Ectodermal cell (in vitro differentiated cells): ENCODE results near the gene TBC1D22A.

Experiments used
- H3K27ac ChIP-seq: 2 replicates; pipeline ENCODE4 v1.7.0; 2013; ENCODE audit warnings: mild to moderate bottlenecking, low read depth, low read length; ENCODE audit not compliant: insufficient read depth, poor library complexity, severe bottlenecking
- H3K27me3 ChIP-seq: 2 replicates; pipeline ENCODE4 v1.7.0; 2013; ENCODE audit warnings: mild to moderate bottlenecking, low read length; ENCODE audit not compliant: insufficient read depth, control insufficient read depth, poor library complexity, severe bottlenecking
- H3K36me3 ChIP-seq: one replicate; pipeline ENCODE4 v1.7.0; 2013; ENCODE audit warnings: low read length; ENCODE audit not compliant: control insufficient read depth, insufficient read depth
- H3K4me1 ChIP-seq: one replicate; pipeline ENCODE4 v1.7.0; 2013; ENCODE audit warnings: low read length; ENCODE audit not compliant: control insufficient read depth, insufficient read depth
- H3K4me3 ChIP-seq: 2 replicates; pipeline ENCODE4 v1.7.0; 2013; ENCODE audit warnings: low read depth, low read length, control low read depth; ENCODE audit not compliant: insufficient read depth
- H3K9me3 ChIP-seq: 2 replicates; pipeline ENCODE4 v1.7.0; 2013; ENCODE audit warnings: mild to moderate bottlenecking, low read length, moderate library complexity; ENCODE audit not compliant: control insufficient read depth
- whole genome bisulfite sequencing, 2 experiments: methylation state at CpG; one replicate each; pipeline ENCODE4 v1.1.7; 2013; ENCODE audit warnings: missing lambda C conversion rate in 2 of 2; 5-methylcytosine and 5-hydroxymethylcytosine counted together

Gene TBC1D22A

DNA sequence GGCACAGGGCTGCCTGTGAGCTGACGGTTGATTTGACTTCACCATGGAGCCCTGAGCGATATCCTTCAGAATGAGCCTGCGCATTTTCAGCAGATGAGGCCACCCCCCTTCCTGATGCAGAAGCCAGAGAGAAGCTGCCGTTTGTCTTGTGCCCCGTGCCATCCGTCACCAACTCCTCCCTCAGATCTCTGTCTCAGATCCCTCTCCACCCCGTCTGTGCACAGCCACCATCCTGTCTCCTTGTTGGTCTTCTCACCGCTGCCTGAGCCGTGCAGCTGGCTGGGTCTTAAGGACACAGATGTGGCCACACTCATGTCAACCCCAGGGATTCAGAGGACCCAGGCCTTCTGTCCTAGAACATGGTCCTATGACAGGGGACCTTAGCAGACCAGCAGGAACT is 293.9 kb downstream of the TBC1D22A start:
- Histone ChIP-seq H3K27me3 (no peaks in the 10 kb centered on the region), H3K9me3 (no peaks in the 10 kb centered on the region), H3K36me3 (no peaks in the 10 kb centered on the region), H3K4me1 (peaks cover 24% of the 10 kb centered on the region), H3K4me3 (no peak overlapping the region), H3K27ac (no peak overlapping the region)
- WGBS, 2 experiments: 94% methylated on average over 9 of the region's 9 CpGs

DNA sequence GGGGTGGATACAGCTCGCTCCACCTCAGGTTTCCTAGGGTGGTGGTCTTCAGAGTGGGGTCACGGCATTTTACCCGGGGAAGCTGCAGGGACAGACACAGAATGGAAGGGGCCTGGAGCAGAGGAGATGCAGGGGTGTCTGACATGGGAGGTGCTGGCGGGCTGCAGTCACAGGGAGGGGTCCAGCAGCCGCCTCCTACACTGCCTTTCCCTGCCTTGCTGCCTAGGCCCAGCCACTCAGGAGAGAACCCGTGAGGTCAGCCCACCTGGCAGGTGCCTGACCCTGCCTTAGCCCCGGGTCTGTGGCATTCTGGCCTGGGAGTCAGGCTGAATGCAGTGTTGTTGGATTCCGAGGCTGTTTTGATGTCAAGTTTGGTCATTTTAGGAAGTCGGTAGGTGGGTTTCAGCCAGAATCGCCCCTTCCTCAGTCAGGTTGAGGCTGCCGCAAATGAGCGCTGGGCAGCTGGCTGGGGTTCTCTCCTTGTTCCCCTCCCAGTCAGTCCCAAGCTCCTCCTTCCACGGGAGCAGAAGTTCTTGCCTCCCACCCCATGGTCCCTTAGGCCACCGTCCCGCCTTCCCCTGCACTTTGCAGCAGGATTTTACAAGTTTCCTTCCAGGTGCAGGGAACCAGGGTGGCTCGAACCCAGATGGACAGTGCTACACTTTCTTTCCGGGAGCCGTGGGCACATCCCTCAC is 294.5 kb downstream of the TBC1D22A start:
- H3K36me3 ChIP-seq: no peaks in the 10 kb centered on the region
- WGBS, 2 experiments: 95% methylated on average over 18 of the region's 18 CpGs
- no peaks in the 10 kb centered on the region for H3K9me3 ChIP-seq
- H3K27me3 ChIP-seq: no peaks in the 10 kb centered on the region
- H3K4me3 ChIP-seq: no peak overlapping the region
- peaks cover 18% of the 10 kb centered on the region for H3K4me1 ChIP-seq
- H3K27ac ChIP-seq: no peak overlapping the region

DNA sequence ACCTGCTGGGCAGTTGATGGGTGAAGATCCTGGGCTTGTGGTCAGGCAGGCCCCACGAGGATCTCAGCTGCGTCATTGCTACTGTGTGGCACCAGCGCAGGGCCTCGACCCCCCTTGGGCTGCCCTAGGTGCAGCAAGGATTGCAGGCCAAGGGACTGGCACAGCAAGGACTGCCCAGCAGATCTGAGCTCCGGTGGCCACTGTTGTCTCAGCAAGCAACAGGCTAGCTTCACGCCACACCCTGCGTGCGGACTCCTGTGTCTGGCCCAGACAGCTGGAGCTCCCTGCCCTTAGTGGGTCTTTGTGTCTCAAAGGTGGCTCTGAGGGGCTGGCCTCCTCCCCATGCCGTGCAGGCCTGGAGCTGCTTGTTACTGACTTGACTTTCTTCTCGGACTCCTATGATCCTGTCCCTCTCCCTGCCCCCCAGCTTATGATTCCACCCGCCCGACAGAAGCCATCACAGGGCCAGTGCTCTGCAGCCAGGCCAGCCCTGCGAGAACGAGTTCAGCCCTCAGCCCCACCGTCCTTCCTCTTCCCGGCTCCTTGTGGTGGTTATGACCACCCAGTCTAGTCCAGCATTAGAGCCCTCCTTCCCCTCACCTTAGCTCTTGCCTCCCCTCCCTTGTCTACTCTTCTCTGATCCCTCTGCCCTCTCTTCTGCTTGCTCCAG is 295.6 kb downstream of the TBC1D22A start:
- Histone ChIP-seq H3K9me3 (no peaks in the 10 kb centered on the region), H3K27ac (no peak overlapping the region), H3K27me3 (no peaks in the 10 kb centered on the region), H3K4me3 (no peak overlapping the region), H3K4me1 (peaks cover 7% of the 10 kb centered on the region), H3K36me3 (no peaks in the 10 kb centered on the region)
- 94 to 95% methylated on average over 16 of the region's 16 CpGs for WGBS, 2 experiments

DNA sequence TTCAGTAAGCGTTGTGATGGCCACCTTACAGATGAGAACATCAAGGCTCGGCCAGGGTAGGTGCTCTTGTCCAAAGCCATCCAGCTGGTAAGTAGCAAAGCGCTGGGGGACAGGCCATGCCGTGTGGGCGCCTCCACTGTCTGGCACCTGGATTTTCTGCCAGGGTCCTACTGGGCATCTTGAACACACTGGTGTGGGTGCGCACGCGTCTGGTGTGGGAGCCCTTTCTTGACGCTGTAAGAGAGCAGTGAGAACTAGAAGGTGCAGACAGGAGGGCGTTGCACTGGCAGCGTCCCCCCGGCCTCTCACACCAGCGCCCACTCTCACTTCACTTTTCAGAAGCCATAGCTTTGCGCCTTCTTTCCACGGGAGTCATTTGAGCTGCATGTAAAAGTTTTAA is 296.6 kb downstream of the TBC1D22A start:
- peaks cover 4% of the 10 kb centered on the region for H3K4me1 ChIP-seq
- no peak overlapping the region for H3K4me3 ChIP-seq
- no peaks in the 10 kb centered on the region for H3K9me3 ChIP-seq
- WGBS, 2 experiments: 96% methylated on average over 15 of the region's 15 CpGs
- H3K27me3 ChIP-seq: no peaks in the 10 kb centered on the region
- H3K27ac ChIP-seq: no peak overlapping the region
- no peaks in the 10 kb centered on the region for H3K36me3 ChIP-seq

DNA sequence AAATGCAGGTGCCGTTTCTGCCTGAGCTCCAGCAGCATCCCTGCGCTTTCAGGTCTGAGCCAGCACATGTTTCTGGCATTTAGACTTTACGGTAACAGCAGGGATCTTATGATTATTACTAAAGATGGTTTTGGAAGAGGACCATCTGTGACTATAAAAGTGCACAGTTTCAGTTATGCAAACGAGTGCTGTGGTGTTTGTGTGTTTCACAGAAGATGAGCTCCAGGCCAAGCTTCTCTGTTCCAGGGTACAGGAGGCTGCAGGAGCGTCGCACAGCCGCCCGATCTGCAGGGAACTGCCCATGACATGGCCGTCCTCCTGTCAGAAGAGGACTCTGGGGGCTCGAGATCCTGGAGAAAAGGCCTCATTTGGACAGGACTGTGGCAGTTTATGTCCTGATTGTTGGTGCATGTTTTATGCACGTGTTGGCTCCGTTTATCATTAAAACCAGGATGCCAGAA is 297.3 kb downstream of the TBC1D22A start:
- WGBS, 2 experiments: 94% methylated on average over 12 of the region's 12 CpGs
- no peak overlapping the region for H3K27ac ChIP-seq
- no peaks in the 10 kb centered on the region for H3K9me3 ChIP-seq
- no peaks in the 10 kb centered on the region for H3K27me3 ChIP-seq
- H3K36me3 ChIP-seq: no peaks in the 10 kb centered on the region
- H3K4me3 ChIP-seq: no peak overlapping the region
- peaks cover 4% of the 10 kb centered on the region for H3K4me1 ChIP-seq

DNA sequence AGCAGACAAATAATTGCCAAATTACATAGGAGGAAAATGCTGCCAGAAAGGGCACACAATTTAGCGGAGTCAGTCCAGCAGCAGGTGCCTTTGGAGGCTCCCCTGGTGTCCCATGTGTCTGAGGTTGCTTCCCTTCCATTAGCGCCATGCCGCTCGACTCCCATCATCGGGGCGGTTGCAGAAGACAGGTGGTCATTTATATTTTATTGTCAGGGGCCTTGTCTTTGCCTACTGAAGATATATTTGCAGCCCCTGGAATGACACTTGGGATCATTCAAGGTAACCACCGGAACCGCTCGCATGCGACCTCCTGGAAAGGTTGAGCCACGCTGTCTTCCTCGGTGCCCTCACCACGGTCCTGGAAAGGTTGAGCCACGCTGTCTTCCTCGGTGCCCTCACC is 298.3 kb downstream of the TBC1D22A start:
- WGBS, 2 experiments: 96 to 98% methylated on average over 15 of the region's 15 CpGs
- no peaks in the 10 kb centered on the region for H3K36me3 ChIP-seq
- H3K27me3 ChIP-seq: no peaks in the 10 kb centered on the region
- no peaks in the 10 kb centered on the region for H3K9me3 ChIP-seq
- H3K4me3 ChIP-seq: no peak overlapping the region
- no peak overlapping the region for H3K27ac ChIP-seq
- H3K4me1 ChIP-seq: peaks cover 4% of the 10 kb centered on the region

DNA sequence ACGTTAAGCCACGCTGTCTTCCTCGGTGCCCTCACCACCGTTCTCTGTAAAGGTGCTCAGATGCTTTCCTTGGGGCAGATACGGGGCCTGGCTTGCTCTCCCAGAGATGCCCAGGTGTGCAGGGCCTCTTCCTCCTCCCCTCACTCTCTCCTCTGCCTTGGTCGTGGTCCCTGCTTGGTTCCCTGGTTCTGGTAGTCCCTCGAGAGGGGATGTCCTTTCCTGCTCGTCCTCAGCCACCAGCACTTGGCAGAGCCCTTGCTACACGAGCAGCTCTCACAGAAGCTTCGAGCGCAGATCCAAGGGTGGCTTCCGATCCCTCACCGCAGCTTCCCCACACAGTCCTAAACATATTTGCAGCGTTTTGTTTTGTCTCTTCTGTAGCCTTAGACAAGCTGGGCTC is 298.8 kb downstream of the TBC1D22A start:
- H3K4me1 ChIP-seq: peaks cover 2% of the 10 kb centered on the region
- H3K9me3 ChIP-seq: no peaks in the 10 kb centered on the region
- no peak overlapping the region for H3K27ac ChIP-seq
- H3K36me3 ChIP-seq: no peaks in the 10 kb centered on the region
- no peaks in the 10 kb centered on the region for H3K27me3 ChIP-seq
- WGBS, 2 experiments: 93 to 96% methylated on average over 14 of the region's 14 CpGs
- no peak overlapping the region for H3K4me3 ChIP-seq

DNA sequence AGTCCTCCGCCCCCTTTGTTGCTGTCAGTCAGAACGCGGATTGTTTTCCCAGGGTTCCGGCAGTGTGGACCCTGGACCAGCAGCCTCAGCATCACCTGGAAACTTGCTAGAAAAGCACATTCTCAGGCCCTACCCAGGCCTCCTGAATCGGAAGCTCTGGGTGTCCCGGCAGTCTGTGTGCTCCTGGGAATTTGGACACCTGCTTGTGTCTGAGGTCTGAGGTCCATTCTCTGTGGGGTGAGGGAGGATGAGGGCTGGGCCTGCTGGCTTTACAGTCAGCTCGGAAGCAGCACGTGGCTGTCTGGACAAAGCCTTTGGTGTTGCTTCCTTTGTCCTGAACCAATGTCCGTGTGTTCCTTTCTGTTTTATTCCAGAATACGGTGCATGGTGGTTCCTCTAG is 299.7 kb downstream of the TBC1D22A start:
- no peaks in the 10 kb centered on the region for H3K36me3 ChIP-seq
- H3K4me3 ChIP-seq: no peak overlapping the region
- no peaks in the 10 kb centered on the region for H3K27me3 ChIP-seq
- H3K9me3 ChIP-seq: no peaks in the 10 kb centered on the region
- no peaks in the 10 kb centered on the region for H3K4me1 ChIP-seq
- WGBS, 2 experiments: 93% methylated on average over 10 of the region's 10 CpGs
- H3K27ac ChIP-seq: no peak overlapping the region

DNA sequence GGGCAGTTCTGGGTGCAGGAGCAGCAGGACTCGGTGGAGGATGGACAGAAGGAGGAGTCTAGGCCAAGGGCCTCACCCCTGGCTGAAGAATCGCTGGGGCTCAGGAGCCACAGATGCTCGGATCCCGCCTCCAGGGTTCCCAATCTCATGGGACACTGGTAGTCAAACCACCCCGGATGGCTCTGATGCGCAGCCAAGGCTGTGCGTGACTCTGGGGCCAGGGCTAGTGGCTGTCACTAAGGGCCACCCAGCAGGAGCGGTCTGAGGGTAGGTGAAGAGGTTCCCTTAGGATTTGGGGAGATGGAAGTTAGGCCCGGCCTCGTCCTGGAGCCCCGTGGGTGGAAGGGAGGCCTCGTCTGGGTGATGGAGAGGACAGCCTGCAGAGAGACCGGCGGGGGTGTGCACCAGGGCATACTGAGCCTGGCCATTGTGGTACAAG is 300.6 kb downstream of the TBC1D22A start:
- no peaks in the 10 kb centered on the region for H3K27me3 ChIP-seq
- H3K4me1 ChIP-seq: peaks cover 7% of the 10 kb centered on the region
- H3K4me3 ChIP-seq: no peak overlapping the region
- no peaks in the 10 kb centered on the region for H3K9me3 ChIP-seq
- H3K27ac ChIP-seq: no peak overlapping the region
- 94 to 95% methylated on average over 14 of the region's 14 CpGs for WGBS, 2 experiments
- no peaks in the 10 kb centered on the region for H3K36me3 ChIP-seq

DNA sequence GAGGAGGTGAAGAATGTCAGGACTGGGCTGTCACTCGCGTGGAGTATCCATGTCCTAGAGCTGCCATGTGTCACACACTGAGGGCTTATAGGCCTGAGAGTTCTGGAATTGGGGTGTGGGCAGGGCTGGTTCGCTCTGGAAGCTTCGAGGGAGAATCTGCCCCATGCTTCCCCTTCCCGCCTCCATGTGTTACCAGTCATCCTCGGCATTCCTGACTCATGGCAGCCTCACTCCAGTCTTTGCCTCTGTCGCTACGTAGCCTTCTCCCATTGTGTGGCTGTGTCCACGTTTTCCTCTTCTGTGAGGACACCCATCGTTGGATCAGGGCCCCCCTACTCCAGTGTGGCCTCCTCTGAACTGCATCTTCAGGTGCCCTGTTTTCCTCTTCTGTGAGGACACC is 301.2 kb downstream of the TBC1D22A start:
- no peak overlapping the region for H3K27ac ChIP-seq
- 94 to 96% methylated on average over 10 of the region's 10 CpGs for WGBS, 2 experiments
- H3K9me3 ChIP-seq: no peaks in the 10 kb centered on the region
- no peak overlapping the region for H3K4me3 ChIP-seq
- H3K36me3 ChIP-seq: no peaks in the 10 kb centered on the region
- H3K4me1 ChIP-seq: peaks cover 7% of the 10 kb centered on the region
- H3K27me3 ChIP-seq: no peaks in the 10 kb centered on the region
